ENCODE results near the gene P2RX3. TPM values are rescaled to one million over a fixed set of nuclear protein-coding genes. Genes with fewer than 3 reads are reported as not detected.

P2RX3 gene
- polyA plus RNA-seq, 1 experiment, result not detected

GRCh38 chr11:57391539-57391938 lies 53.4 kb downstream of the P2RX3 start:
- H3K9me3 ChIP-seq (ENCODE audit: control insufficient read depth, insufficient read depth, low read length), result no peaks in the 10 kb centered on the region
- TF ChIP-seq CTCF (IDR thresholded peaks at IDR 0.05; ENCODE audit: low read depth, low read length), result no peak
- H3K27ac ChIP-seq (ENCODE audit: low read depth, low read length), result no peak overlapping the region
- ChIA-PET CTCF (no interaction called here), POLR2A (no interaction called here)
- no peak overlapping the region for H3K4me3 ChIP-seq (ENCODE audit: low read depth, low read length)
- DNase-seq (ENCODE audit: low read depth, low spot score), result no peak
- peaks cover 41% of the 10 kb centered on the region for H3K27me3 ChIP-seq (ENCODE audit: control insufficient read depth, insufficient read depth, low read length)

DNA sequence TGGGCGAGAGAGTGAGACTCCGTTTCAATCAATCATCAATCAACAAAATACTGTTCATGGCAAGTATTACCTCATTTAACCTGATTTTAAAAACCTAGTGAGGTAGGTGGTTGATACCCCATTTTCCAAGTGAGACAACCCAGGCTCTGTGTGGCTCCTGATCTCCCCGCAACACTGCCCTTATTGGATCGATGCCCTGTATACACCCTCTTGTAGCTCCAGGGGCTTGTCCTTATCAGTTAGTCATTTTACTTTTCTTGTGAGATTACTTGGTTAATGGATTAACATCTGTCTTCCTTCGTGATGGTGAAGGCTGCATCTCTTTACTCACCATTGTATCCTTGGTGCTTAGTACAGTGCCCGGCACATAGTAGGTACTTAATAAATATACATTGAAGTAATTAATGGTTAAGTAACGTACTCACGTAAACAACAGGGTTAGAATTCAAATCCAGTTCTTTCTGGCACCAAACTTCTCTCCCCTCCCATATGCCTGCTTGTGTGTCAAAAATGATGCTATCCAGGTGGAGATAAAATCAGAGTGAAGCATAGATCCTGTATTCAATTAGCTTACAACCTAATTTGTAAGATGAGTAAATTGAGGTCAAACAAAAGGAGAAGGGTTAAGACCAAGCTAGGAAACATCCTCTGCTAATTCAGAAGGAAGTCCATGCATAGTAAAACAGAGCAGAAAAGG lies 54.1 kb downstream of the P2RX3 start:
- DNase-seq (ENCODE audit: low read depth, low spot score), result no peak
- no peaks in the 10 kb centered on the region for H3K9me3 ChIP-seq (ENCODE audit: control insufficient read depth, insufficient read depth, low read length)
- ChIA-PET CTCF (interaction anchor here (0.6 kb wide), 1 partner anchor 38 kb away, joined by 5 read pairs; no protein-coding TSS in a partner anchor), POLR2A (no interaction called here)
- no peak for TF ChIP-seq CTCF (IDR thresholded peaks at IDR 0.05; ENCODE audit: low read depth, low read length)
- peaks cover 43% of the 10 kb centered on the region for H3K27me3 ChIP-seq (ENCODE audit: control insufficient read depth, insufficient read depth, low read length)
- H3K27ac ChIP-seq (ENCODE audit: low read depth, low read length), result no peak overlapping the region
- H3K4me3 ChIP-seq (ENCODE audit: low read depth, low read length), result no peak overlapping the region

DNA sequence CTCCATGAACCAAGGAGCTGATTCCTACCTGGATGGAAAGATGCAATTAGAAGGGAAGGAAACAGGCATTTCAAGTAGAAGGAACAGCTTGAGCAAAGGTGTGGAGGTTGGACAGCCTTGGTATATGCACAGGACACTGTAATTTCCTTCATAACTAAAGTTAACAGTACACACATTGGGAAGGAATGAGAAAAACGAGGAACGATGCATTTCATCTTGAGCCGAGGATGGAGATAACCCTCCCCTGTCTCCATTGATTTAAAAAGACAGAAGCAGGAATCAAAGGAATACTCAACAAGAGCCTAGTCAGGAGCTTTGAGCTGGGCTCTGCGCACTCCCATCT lies 54.6 kb downstream of the P2RX3 start:
- TF ChIP-seq CTCF (IDR thresholded peaks at IDR 0.05; ENCODE audit: low read depth, low read length), result no peak
- H3K27me3 ChIP-seq (ENCODE audit: control insufficient read depth, insufficient read depth, low read length), result peaks cover 44% of the 10 kb centered on the region
- H3K9me3 ChIP-seq (ENCODE audit: control insufficient read depth, insufficient read depth, low read length), result no peaks in the 10 kb centered on the region
- H3K27ac ChIP-seq (ENCODE audit: low read depth, low read length), result no peak overlapping the region
- CTCF ChIA-PET, result interaction anchor here (0.6 kb wide), 1 partner anchor 39 kb away, joined by 5 read pairs; no protein-coding TSS in a partner anchor
- DNase-seq (ENCODE audit: low read depth, low spot score), result no peak
- POLR2A ChIA-PET, result no interaction called here
- H3K4me3 ChIP-seq (ENCODE audit: low read depth, low read length), result no peak overlapping the region

DNA sequence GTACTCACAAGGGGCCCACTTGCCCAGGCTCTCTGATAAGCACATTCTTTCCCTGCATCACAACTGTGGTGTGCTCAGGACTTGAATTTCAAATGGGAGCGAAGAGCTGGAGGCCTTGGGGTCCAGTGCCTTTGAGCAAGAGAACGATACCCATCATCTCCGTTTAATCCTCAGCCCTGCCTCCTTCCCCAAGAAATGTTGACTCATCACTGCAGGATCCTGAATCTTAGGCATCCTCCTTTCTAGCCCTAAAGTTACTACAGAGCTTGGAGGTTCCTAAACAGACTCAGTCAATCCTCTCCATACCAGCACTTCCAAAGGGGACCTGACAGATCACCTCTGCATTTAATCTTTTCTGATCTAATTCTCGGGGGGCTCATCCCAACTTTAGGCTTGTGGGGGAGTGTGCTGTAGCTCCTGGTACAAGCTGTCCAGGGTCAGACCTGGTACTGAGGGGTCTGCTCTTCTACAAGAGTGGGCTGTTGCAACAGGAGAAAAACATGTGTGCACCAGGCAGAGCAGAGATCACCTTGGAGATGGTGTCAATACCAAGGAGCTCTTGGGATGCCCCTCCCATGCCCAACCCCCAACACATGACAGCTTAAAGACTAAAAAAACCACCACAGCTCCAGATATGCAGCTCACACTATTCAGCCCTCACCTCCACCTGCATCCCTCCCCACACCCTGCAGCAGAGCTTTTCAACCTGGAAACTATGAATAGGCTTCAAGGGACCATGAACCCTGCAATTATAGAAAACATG lies 56.2 kb downstream of the P2RX3 start:
- TF ChIP-seq CTCF (IDR thresholded peaks at IDR 0.05; ENCODE audit: low read depth, low read length), result no peak
- DNase-seq (ENCODE audit: low read depth, low spot score), result no peak
- Histone ChIP-seq H3K27ac (ENCODE audit: low read depth, low read length) (no peak overlapping the region), H3K4me3 (ENCODE audit: low read depth, low read length) (no peak overlapping the region), H3K9me3 (ENCODE audit: control insufficient read depth, insufficient read depth, low read length) (no peaks in the 10 kb centered on the region), H3K27me3 (ENCODE audit: control insufficient read depth, insufficient read depth, low read length) (peaks cover 33% of the 10 kb centered on the region)
- POLR2A ChIA-PET, result no interaction called here
- CTCF ChIA-PET, result no interaction called here

DNA sequence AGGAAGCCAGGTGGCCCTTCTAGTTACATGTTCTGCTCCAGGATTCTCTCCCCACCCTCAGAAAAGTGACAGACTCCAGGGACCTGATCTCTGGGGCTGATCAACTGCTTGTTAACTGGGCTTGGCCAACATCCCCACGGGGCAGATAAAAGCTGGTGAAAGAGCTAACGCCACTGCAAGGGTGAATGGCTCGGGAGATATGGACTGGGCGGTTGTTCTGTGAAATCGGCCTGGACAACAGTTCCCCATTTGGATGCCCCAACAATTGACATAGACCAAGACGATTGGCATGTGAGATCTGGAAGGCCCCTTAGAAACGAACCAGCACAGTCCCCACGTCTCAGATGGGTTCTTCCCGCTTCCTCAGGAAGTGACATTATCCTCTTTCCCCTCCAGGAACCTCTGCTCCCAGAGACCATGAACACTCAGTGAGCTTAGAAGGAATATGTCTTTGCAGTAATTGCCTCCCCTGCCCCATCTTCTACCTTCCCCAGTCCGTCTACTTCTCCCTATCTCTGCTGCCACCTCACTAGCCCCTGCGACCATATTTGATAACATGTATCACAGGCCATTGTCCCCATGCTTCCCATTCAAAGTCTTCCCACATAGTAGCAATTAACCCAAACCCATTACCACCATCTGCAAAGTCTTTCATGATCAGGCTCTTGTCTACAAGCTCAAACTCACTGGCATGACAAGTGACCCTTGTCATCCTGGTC lies 57.9 kb downstream of the P2RX3 start:
- no peak overlapping the region for H3K4me3 ChIP-seq (ENCODE audit: low read depth, low read length)
- CTCF ChIA-PET, result no interaction called here
- peaks cover 21% of the 10 kb centered on the region for H3K27me3 ChIP-seq (ENCODE audit: control insufficient read depth, insufficient read depth, low read length)
- H3K27ac ChIP-seq (ENCODE audit: low read depth, low read length), result no peak overlapping the region
- POLR2A ChIA-PET, result no interaction called here
- H3K9me3 ChIP-seq (ENCODE audit: control insufficient read depth, insufficient read depth, low read length), result no peaks in the 10 kb centered on the region
- no peak for DNase-seq (ENCODE audit: low read depth, low spot score)
- TF ChIP-seq CTCF (IDR thresholded peaks at IDR 0.05; ENCODE audit: low read depth, low read length), result no peak
